A549 (cell line): Measurements from ENCODE around the gene TEAD2.

Source experiments
- EP300 ChIP-seq, 2 experiments: fragments of >200 bp; sonication (Bioruptor Twin); formaldehyde crosslinking; IDR thresholded peaks; 2 replicates in 1 of 2; 3 replicates in 1 of 2; pipeline ENCODE4 v1.6.1; 2016 to 2017
- GATA3 ChIP-seq: IDR thresholded peaks from 2 replicates; pipeline ENCODE4 v1.6.1; 2012; ENCODE audit warnings: borderline replicate concordance
- POLR2A ChIP-seq: IDR thresholded peaks from 2 replicates; pipeline ENCODE4 v1.6.1; 2012; ENCODE audit warnings: mild to moderate bottlenecking, low read length
- RCOR1 ChIP-seq: fragments of 150-350 bp; IDR thresholded peaks from 2 replicates; pipeline ENCODE4 v1.6.1; 2014; ENCODE audit warnings: antibody characterized with exemption, low read length, low read depth
- RFX5 ChIP-seq: fragments of 450-650 bp; IDR thresholded peaks from 2 replicates; pipeline ENCODE4 v1.7.1; 2014; ENCODE audit warnings: antibody characterized with exemption, mild to moderate bottlenecking, moderate library complexity
- SMC3 ChIP-seq: fragments of >200 bp; sonication (Bioruptor Twin); formaldehyde crosslinking; IDR thresholded peaks from 3 replicates; pipeline ENCODE4 v1.6.1; 2018; ENCODE audit warnings: inconsistent platforms
- TF ChIP-seq, protein P1 (sequence below): fragments of >200 bp; sonication (Bioruptor Twin); formaldehyde crosslinking; IDR thresholded peaks from 3 replicates; pipeline ENCODE4 v1.5.1; 2016
- TF ChIP-seq, protein P2 (sequence below): IDR thresholded peaks from 2 replicates; pipeline ENCODE4 v1.6.1; 2012
- TF ChIP-seq, protein P3 (sequence below): fragments of 450-650 bp; IDR thresholded peaks from 2 replicates; pipeline ENCODE4 v1.6.1; 2014; ENCODE audit warnings: antibody characterized with exemption

DNA sequence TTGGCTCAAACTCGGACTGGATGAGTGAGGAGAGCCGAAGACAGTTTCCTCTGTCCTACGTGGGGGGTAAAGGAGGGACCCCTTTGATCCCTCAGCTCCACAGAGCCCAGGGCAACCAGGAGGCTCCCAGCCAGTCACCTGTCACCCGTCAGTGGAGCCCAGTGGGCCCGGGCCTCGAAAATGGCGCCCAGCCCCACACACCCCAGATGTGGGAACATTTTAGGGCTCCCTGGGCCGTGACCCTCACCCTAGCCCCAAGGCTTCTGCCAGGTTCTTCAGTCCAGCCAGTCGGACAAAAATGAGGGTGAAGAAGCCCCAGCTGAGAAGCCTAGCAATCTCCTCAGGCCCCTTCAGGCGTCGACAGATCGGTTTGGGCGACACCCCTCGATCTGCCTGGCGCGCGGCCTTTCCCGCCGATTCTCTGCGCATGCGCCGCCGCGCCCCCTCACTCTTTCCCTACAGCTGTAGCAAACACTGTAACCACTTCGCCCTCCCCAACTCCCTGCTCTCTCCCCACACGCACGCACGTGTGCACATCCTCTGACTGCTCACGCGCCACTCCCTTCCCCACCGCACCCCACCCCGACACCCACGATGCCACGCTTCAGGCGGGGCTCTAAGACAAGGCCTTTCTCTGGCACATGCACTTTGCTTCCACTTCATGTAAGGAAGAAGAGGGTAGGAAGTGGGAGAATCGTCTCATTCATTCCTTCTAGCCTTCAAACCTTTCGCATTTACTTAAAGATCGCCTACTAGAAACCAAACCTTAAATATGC, 37.2 kb downstream of the TEAD2 start, which contains the start of gene SLC6A16:
- TF ChIP-seq, protein P1, sequence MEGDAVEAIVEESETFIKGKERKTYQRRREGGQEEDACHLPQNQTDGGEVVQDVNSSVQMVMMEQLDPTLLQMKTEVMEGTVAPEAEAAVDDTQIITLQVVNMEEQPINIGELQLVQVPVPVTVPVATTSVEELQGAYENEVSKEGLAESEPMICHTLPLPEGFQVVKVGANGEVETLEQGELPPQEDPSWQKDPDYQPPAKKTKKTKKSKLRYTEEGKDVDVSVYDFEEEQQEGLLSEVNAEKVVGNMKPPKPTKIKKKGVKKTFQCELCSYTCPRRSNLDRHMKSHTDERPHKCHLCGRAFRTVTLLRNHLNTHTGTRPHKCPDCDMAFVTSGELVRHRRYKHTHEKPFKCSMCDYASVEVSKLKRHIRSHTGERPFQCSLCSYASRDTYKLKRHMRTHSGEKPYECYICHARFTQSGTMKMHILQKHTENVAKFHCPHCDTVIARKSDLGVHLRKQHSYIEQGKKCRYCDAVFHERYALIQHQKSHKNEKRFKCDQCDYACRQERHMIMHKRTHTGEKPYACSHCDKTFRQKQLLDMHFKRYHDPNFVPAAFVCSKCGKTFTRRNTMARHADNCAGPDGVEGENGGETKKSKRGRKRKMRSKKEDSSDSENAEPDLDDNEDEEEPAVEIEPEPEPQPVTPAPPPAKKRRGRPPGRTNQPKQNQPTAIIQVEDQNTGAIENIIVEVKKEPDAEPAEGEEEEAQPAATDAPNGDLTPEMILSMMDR: no peak
- no peak for TF ChIP-seq GATA3
- no peak for TF ChIP-seq SMC3
- TF ChIP-seq, protein P2, sequence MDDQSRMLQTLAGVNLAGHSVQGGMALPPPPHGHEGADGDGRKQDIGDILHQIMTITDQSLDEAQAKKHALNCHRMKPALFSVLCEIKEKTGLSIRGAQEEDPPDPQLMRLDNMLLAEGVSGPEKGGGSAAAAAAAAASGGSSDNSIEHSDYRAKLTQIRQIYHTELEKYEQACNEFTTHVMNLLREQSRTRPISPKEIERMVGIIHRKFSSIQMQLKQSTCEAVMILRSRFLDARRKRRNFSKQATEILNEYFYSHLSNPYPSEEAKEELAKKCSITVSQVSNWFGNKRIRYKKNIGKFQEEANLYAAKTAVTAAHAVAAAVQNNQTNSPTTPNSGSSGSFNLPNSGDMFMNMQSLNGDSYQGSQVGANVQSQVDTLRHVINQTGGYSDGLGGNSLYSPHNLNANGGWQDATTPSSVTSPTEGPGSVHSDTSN: no peak
- TF ChIP-seq, protein P3, sequence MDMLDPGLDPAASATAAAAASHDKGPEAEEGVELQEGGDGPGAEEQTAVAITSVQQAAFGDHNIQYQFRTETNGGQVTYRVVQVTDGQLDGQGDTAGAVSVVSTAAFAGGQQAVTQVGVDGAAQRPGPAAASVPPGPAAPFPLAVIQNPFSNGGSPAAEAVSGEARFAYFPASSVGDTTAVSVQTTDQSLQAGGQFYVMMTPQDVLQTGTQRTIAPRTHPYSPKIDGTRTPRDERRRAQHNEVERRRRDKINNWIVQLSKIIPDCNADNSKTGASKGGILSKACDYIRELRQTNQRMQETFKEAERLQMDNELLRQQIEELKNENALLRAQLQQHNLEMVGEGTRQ: no peak
- no peak for TF ChIP-seq EP300 (IDR thresholded peaks at IDR 0.05)
- no peak for TF ChIP-seq RCOR1
- no peak for TF ChIP-seq POLR2A
- no peak for TF ChIP-seq RFX5
